Central memory CD8-positive, alpha-beta T cell (primary cell): ENCODE results near the gene CLEC4E.
"Not testable (repeated sequence)": the region's sequence is repeated elsewhere in the genome, so short reads cannot be mapped to it uniquely, and the experiment has no call there.

Experiments
- ATAC-seq: fragments of 150-1000 bp; cut with Tn5 transposase; replicated peaks from 2 replicates; pipeline ENCODE4 v1.10.0; 2022; ENCODE audit warnings: mild to moderate bottlenecking, moderate FRiP score, moderate number of reproducible peaks; ENCODE audit not compliant: poor library complexity, severe bottlenecking; ENCODE audit errors: extremely low read depth
- DNase-seq, 2 donors: peaks; one replicate each; pipeline ENCODE4 v3.0.0; 2021; ENCODE audit warnings: low spot score in 2 of 2
- H3K27ac Mint-ChIP-seq: one replicate; pipeline ENCODE4 v1.8.0; 2022; ENCODE audit warnings: low read depth, mild to moderate bottlenecking, moderate library complexity, mixed read lengths
- H3K27me3 Mint-ChIP-seq: one replicate; pipeline ENCODE4 v1.8.0; 2022; ENCODE audit warnings: mixed read lengths
- H3K36me3 Mint-ChIP-seq: one replicate; pipeline ENCODE4 v1.8.0; 2022; ENCODE audit warnings: mild to moderate bottlenecking, moderate library complexity, mixed read lengths; ENCODE audit not compliant: insufficient read depth
- H3K4me1 Mint-ChIP-seq: one replicate; pipeline ENCODE4 v1.8.0; 2022; ENCODE audit warnings: mixed read lengths
- H3K4me3 Mint-ChIP-seq: one replicate; pipeline ENCODE4 v1.8.0; 2022; ENCODE audit warnings: mild to moderate bottlenecking, moderate library complexity, mixed read lengths
- H3K9me3 Mint-ChIP-seq: one replicate; pipeline ENCODE4 v1.8.0; 2022; ENCODE audit warnings: mixed read lengths

The CLEC4E gene, protein sequence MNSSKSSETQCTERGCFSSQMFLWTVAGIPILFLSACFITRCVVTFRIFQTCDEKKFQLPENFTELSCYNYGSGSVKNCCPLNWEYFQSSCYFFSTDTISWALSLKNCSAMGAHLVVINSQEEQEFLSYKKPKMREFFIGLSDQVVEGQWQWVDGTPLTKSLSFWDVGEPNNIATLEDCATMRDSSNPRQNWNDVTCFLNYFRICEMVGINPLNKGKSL

DNA sequence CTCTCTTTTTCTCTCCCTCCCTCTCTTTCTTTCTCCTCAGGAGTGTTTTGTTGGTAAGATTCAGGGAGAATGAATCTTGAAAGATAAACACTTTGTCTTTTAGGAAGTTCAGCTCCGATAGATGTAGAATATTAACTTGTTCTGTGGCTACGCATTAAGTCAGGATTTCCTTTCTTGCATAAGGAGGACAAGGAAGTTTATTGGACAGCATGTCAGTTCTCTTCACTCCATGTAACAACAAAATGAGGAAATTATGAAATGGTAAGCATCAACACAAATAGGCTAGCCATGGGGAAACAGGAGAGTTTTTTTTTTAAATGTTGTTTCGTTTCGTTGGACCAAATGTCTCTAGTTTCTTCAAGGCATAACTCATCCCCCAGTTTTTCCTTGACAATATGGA is at the start of gene CLEC4E:
Gene CLEC4E (minus strand): TSS at position 75 of the 400 bp plus-strand sequence. CDS start 108 bp downstream, outside the sequence.
- H3K9me3 Mint-ChIP-seq, DNase-seq, ATAC-seq, H3K4me1 Mint-ChIP-seq, H3K27ac Mint-ChIP-seq, H3K4me3 Mint-ChIP-seq, H3K36me3 Mint-ChIP-seq: not testable (repeated sequence)
- peaks cover 43% of the 10 kb centered on the region for H3K27me3 Mint-ChIP-seq

DNA sequence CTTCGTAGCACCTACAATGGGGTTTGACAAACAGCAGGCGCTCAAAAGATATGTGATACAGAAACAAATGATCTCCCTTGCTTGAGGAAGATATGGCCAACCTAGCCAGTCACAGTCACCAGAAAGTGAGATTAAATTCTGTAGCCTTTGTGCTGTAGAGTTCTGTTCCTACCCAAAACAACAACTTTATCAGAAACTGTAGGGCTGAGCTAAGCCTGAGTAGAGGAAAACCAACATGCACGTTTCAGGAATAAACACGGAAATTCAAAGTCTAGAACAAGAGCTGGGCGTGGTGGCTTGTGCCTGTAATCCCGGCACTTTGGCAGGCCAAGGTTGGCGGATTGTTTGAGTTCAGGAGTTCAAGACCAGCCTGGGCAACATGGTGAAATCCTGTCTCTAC is 49.0 kb upstream of the CLEC4E start:
- Mint-ChIP-seq H3K36me3 (peaks cover 1% of the 10 kb centered on the region), H3K9me3 (no peaks in the 10 kb centered on the region), H3K4me1 (peaks cover 10% of the 10 kb centered on the region), H3K4me3 (no peak overlapping the region), H3K27me3 (no peaks in the 10 kb centered on the region), H3K27ac (no peak overlapping the region)
- no peak for ATAC-seq
- DNase-seq, result no peak

DNA sequence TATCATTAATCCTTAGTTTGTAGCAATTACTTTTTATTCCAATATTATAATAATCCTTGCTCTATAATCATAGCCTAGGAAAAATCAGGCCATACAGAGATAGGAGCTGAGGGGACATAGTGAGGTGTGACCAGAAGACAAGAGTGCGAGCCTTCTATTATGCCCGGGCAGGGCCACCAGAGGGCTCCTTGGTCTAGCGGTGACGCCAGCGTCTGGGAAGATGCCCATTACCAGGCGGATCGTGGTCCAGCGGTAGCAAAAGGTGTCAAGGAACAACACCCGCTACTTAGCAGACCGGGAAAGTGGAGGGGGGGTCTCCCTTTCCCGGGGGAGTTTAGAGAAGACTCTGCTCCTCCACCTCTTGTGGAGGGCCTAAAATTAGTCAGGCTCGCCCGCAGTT is 43.8 kb upstream of the CLEC4E start:
- not testable (repeated sequence) for H3K36me3 Mint-ChIP-seq, H3K4me3 Mint-ChIP-seq, H3K27ac Mint-ChIP-seq, H3K27me3 Mint-ChIP-seq, H3K9me3 Mint-ChIP-seq, H3K4me1 Mint-ChIP-seq, ATAC-seq, DNase-seq

DNA sequence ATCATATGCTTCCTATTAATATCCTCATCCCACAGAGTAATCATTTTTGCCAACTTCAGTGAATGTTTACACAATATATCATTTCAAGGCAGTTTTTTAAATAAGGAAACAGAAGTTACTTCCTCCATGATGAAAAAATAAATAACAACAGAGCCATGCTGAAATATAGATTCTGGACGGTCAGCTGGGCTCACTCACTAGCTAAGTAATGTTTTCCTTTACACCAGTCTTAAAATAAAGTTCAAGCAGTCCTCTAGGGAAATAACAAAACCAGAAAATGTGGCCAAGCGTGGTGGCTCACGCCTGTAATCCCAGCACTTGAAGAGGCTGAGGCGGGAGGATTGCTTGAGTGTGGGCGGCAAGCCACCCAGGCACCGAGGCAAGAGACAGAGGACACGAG is 43.3 kb upstream of the CLEC4E start:
- ATAC-seq (no peak), DNase-seq (no peak)
- H3K27ac Mint-ChIP-seq, result no peak overlapping the region
- no peaks in the 10 kb centered on the region for H3K9me3 Mint-ChIP-seq
- no peaks in the 10 kb centered on the region for H3K4me1 Mint-ChIP-seq
- H3K36me3 Mint-ChIP-seq, result peaks cover 1% of the 10 kb centered on the region
- no peaks in the 10 kb centered on the region for H3K27me3 Mint-ChIP-seq
- H3K4me3 Mint-ChIP-seq, result no peak overlapping the region

DNA sequence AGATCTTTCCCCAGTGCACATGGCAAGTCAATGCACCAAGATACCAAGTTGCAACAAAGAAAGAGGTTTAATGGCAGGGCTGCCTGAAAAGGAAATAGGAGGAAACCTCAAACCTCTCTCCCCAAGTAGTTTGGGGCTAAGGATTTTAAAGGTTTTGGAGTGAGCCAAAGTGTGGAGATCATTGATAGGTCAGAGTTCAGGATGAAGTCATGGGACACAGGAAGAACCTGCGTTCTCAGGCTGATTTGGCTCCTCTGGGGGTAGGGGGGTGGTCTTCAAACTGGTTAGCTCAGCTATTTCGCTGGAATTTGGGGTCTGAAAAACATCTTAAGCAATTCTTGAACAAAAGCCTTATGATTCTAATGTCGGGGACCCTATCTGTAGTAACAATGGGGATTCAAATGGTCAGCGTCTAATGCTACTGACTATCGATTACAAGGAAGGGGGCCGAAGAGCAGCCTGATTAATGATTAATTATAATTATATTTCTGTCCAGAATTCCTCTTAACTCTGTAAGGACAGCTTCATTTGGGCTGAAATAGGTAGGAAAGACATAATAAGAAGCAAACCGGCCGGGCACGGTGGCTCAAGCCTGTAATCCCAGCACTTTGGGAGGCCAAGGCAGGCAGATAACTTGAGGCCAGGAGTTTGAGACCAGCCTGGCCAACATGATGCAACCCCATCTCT is 40.5 kb upstream of the CLEC4E start:
- H3K4me1 Mint-ChIP-seq, result no peaks in the 10 kb centered on the region
- no peak overlapping the region for H3K4me3 Mint-ChIP-seq
- peaks cover 1% of the 10 kb centered on the region for H3K36me3 Mint-ChIP-seq
- DNase-seq, result no peak
- H3K27me3 Mint-ChIP-seq, result peaks cover 9% of the 10 kb centered on the region
- no peaks in the 10 kb centered on the region for H3K9me3 Mint-ChIP-seq
- H3K27ac Mint-ChIP-seq, result no peak overlapping the region
- ATAC-seq, result no peak

DNA sequence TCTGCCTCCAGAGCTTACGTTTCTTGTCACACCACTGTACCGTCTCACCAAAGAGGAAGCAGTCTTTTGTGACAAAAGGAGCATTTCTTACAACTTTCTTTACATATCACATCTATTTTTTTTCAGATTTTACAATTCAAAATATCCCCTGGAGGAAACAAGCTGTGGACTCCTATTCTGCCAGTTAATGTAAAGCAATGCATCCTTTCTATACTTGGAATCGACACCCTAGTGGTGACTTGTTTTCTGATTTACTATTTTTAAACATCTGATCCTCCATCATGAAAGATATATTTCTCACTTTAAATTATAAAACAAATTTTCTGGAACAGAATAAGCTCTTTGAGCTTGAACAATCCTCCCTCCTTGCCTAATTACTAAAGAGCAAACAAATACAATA is 37.2 kb upstream of the CLEC4E start:
- Mint-ChIP-seq H3K27ac (no peak overlapping the region), H3K4me1 (peaks cover 1% of the 10 kb centered on the region), H3K9me3 (no peaks in the 10 kb centered on the region), H3K36me3 (no peaks in the 10 kb centered on the region), H3K27me3 (peaks cover 9% of the 10 kb centered on the region), H3K4me3 (no peak overlapping the region)
- DNase-seq (no peak), ATAC-seq (no peak)

DNA sequence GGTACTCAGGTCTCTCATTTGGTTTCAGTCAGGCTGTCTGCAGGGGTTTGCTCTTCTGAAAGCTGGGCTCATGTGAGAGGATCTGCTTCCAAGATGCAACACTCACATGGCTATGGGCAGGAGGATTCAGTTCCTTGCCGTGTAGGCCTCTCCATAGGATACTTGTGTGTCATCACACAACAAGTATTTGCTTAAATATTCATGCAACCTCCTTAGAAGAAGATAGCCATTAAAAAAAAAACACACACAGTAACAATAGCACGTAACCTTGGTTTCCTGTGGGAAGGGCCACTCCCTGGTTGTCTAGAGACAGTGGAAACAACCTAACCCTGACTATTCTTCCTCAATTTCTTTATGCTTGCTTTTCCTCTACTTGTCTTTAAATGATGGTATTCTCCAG is 31.8 kb upstream of the CLEC4E start:
- H3K36me3 Mint-ChIP-seq, result no peaks in the 10 kb centered on the region
- peaks cover 9% of the 10 kb centered on the region for H3K27me3 Mint-ChIP-seq
- H3K9me3 Mint-ChIP-seq, result no peaks in the 10 kb centered on the region
- ATAC-seq, result no peak
- H3K4me1 Mint-ChIP-seq, result peaks cover 12% of the 10 kb centered on the region
- no peak overlapping the region for H3K4me3 Mint-ChIP-seq
- no peak overlapping the region for H3K27ac Mint-ChIP-seq
- no peak for DNase-seq

DNA sequence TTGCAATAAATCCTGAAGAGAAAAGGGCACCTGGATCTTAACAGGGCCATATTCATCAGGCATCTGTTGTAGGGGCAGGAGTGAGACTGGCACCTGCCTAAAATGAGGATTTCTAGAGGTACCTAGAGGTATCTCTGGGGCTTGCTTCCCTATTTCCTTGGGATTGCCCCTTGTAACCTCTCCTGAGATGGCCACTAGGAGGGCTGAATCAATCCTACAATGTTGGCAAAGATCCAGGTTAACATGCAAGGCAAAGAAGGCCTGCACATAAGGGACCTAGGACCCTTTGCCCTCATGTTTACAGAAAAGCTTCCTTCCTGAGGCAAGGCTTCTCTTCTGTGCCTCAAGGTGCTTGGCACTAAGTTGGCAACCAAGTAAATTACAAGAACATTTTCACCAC is 25.8 kb upstream of the CLEC4E start:
- ATAC-seq, result no peak
- no peaks in the 10 kb centered on the region for H3K4me1 Mint-ChIP-seq
- H3K36me3 Mint-ChIP-seq, result no peaks in the 10 kb centered on the region
- peaks cover 5% of the 10 kb centered on the region for H3K9me3 Mint-ChIP-seq
- no peak overlapping the region for H3K4me3 Mint-ChIP-seq
- H3K27ac Mint-ChIP-seq, result no peak overlapping the region
- no peak for DNase-seq
- H3K27me3 Mint-ChIP-seq, result no peaks in the 10 kb centered on the region

DNA sequence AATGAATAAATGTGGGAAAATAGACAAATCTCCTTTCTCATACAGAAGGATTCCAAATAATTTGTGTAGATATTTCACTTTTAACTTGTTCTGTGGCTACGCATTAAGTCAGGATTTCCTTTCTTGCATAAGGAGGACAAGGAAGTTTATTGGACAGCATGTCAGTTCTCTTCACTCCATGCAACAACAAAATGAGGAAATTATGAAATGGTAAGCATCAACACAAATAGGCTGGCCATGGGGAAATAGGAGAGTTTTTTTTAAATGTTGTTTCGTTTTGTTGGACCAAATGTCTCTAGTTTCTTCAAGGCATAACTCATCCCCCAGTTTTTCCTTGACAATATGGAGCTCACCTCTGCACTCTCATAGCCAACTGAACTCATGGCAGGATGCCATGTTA is 25.3 kb upstream of the CLEC4E start:
- not testable (repeated sequence) for H3K9me3 Mint-ChIP-seq, DNase-seq, H3K4me3 Mint-ChIP-seq, H3K27me3 Mint-ChIP-seq, H3K4me1 Mint-ChIP-seq, H3K36me3 Mint-ChIP-seq, ATAC-seq, H3K27ac Mint-ChIP-seq

DNA sequence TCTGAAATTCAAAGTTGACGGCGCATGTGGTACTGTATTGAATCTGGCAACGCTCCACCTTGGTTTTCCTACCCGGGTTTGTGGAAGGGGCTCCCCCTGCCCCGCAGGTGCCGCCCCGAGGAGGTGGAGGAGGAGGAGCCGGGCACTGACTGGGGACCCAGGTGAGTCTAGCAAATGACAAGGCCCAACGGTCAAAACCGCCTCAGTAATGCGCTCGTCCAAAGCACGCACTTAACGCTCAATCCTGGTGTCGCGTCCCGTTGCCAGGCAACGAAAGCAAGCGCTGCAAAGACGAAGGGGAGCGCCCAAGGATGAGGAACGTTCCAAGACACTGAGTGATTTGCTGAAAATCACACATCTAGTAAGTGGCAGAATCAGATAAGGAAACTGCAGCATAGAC is 24.0 kb upstream of the CLEC4E start:
- no peak overlapping the region for H3K27ac Mint-ChIP-seq
- H3K36me3 Mint-ChIP-seq, result no peaks in the 10 kb centered on the region
- no peak overlapping the region for H3K4me3 Mint-ChIP-seq
- H3K4me1 Mint-ChIP-seq, result no peaks in the 10 kb centered on the region
- ATAC-seq (no peak), DNase-seq (no peak)
- peaks cover 5% of the 10 kb centered on the region for H3K9me3 Mint-ChIP-seq
- H3K27me3 Mint-ChIP-seq, result peaks cover 11% of the 10 kb centered on the region

DNA sequence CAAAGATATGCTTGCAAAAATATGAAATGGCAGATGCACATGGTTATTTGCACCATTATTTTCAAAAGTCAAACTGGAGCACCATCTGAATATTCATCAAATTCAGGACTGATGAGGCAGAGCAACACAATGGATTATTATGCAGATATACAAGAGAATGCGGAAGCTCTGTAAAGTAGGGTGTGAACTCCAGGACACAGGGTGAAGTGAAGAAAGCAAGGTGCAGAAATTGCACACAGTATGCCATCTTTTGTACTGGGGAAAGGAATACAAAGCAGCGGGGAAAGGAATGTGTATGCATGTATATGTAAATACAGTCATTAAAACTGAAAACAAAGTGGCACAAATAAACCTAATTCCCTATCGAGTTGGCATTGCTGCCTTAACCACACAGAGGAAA is 22.7 kb upstream of the CLEC4E start:
- H3K36me3 Mint-ChIP-seq, result no peaks in the 10 kb centered on the region
- H3K4me1 Mint-ChIP-seq, result no peaks in the 10 kb centered on the region
- no peak for ATAC-seq
- H3K4me3 Mint-ChIP-seq, result no peak overlapping the region
- no peak for DNase-seq
- peaks cover 17% of the 10 kb centered on the region for H3K27me3 Mint-ChIP-seq
- H3K27ac Mint-ChIP-seq, result no peak overlapping the region
- H3K9me3 Mint-ChIP-seq, result peaks cover 5% of the 10 kb centered on the region

DNA sequence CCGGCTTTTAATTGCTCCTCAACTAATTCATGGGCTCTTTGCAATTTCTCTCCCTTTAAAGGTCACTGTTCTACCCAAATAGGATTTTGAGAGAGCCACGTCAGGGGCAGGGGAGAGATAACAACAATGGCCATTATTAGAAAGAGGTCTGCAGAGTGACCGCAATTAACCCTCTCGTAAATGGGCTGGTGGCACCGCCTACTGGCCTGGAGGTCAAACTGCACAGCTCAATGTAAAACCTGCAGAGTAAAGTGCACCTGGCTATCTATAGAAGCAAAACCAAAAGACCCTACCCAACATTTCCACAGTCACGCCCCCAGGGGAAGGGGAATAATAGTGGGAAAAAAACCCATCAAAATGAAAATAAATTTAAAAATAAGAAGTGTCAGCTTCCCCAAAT is 21.6 kb upstream of the CLEC4E start:
- H3K4me1 Mint-ChIP-seq, result no peaks in the 10 kb centered on the region
- H3K27ac Mint-ChIP-seq, result no peak overlapping the region
- H3K36me3 Mint-ChIP-seq, result no peaks in the 10 kb centered on the region
- no peak for DNase-seq
- ATAC-seq, result no peak
- no peak overlapping the region for H3K4me3 Mint-ChIP-seq
- H3K9me3 Mint-ChIP-seq, result peaks cover 5% of the 10 kb centered on the region
- peaks cover 17% of the 10 kb centered on the region for H3K27me3 Mint-ChIP-seq

DNA sequence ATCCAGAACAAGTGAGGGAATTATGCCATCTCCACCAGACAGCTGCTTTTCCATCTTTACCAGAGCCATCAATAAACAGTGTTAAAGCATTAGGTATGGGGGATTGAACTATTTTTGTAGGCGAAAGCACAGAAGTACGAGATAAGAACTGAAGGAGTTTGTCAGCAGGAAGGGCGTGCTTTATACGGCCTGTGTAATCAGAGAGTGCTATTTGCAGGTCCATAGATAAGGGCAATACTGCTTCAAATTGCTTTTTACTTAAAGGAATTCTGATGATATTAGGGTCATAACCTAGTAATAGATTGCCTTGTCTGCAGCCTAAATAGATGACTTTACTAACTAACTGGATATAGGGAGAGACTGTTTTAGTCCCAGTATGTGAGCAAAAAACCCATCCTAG is 20.3 kb upstream of the CLEC4E start:
- Mint-ChIP-seq H3K4me3 (no peak overlapping the region), H3K9me3 (peaks cover 5% of the 10 kb centered on the region), H3K36me3 (no peaks in the 10 kb centered on the region), H3K27me3 (peaks cover 17% of the 10 kb centered on the region), H3K4me1 (no peaks in the 10 kb centered on the region), H3K27ac (no peak overlapping the region)
- no peak for DNase-seq
- no peak for ATAC-seq
